Ovary (tissue), 9 donors: Measurements from ENCODE around the gene RSKR. TPM values are rescaled to one million over a fixed set of nuclear protein-coding genes. Genes with fewer than 3 reads are reported as not detected.
A peak's percentile ranks its signal among the peaks of the same experiment; 100 is the strongest.

Source experiments
- DNase-seq, 5 donors: peaks; one replicate each; pipeline ENCODE4 v3.0.0-alpha.2; 2019 to 2020
- H3K27ac ChIP-seq, 2 donors: fragments of 200-600 bp; one replicate each; pipeline versions ENCODE4 v1.5.1 to v1.8.0; 2019 to 2022
- H3K27me3 ChIP-seq: fragments of 200-600 bp; one replicate; pipeline ENCODE4 v1.8.0; 2022
- H3K36me3 ChIP-seq: fragments of 200-600 bp; sonication (generic); one replicate; pipeline ENCODE4 v1.5.1; 2019
- H3K4me1 ChIP-seq: one replicate; pipeline ENCODE4 v1.8.1; 2013; ENCODE audit warnings: mild to moderate bottlenecking, moderate library complexity; ENCODE audit not compliant: insufficient read depth
- H3K4me3 ChIP-seq: fragments of 200-600 bp; sonication (generic); one replicate; pipeline ENCODE4 v1.5.1; 2017
- H3K9me3 ChIP-seq, 2 donors: fragments of 200-600 bp in 1 of 2; sonication (generic) in 1 of 2; one replicate each; pipeline versions ENCODE4 v1.5.1 to v1.8.1; 2013 to 2019; ENCODE audit warnings: mild to moderate bottlenecking in 1 of 2, moderate library complexity in 1 of 2
- EP300 ChIP-seq: sonication (generic); formaldehyde crosslinking; IDR thresholded peaks from one replicate; pipeline ENCODE4 v1.6.1; 2017; ENCODE audit warnings: antibody characterized with exemption
- POLR2A ChIP-seq: fragments of 450-650 bp; IDR thresholded peaks from one replicate; pipeline ENCODE4 v1.6.1; 2017; ENCODE audit warnings: antibody characterized with exemption, mild to moderate bottlenecking, moderate library complexity
- WGBS, 3 donors: extraction: QIAGEN DNeasy Blood & Tissue Kit in 1 of 3; methylation state at CpG; one replicate each; pipeline versions ENCODE4 v1.1.5 to v1.1.7; 2013 to 2017; 5-methylcytosine and 5-hydroxymethylcytosine counted together
- intact Hi-C, 4 donors: fragments of 100-400 bp; cut with DNase I; formaldehyde crosslinking; loops; one replicate each; pipeline versions ENCODE4 v1.11.0 to v1.15.1; 2022 to 2023
- polyA plus RNA-seq, 2 donors: library from polyadenylated mRNA; stranded (reverse); fragments of 200-250 nt in 1 of 2; fragments of 350-450 nt in 1 of 2; fragmentation: Illumina TruSeq in 1 of 2; extraction: RNeasy Lipid Tissue Mini Kit (QIAGEN cat#74804) in 1 of 2; gene quantifications; one replicate each; pipeline ENCODE4 v1.2.3, GENCODE V29; 2013 to 2014
- total RNA-seq, 7 donors: library from RNA; depleted of rRNA in 2 of 7; stranded (reverse); fragments of >200 nt in 2 of 7; fragmentation: NEBNext Ultra II Directional in 3 of 7; extraction: Animal tissue kit (Norgen Biotek cat#: 25700) in 3 of 7; gene quantifications; one replicate each; pipeline versions ENCODE4 v1.1.0 to v1.2.4, GENCODE V29; 2016 to 2023
- TF ChIP-seq, protein P1 (sequence below), 3 donors: fragments of 450-650 bp in 2 of 3; fragments of 200-600 bp in 1 of 3; IDR thresholded peaks; one replicate each; pipeline versions ENCODE4 v1.5.1 to v1.8.0; 2016 to 2022; ENCODE audit warnings: antibody characterized with exemption in 3 of 3, mild to moderate bottlenecking in 1 of 3
- donor health status: DM: no; HTN: no; CAD: no; lungs with moderate emphysema.
- donor health status: DM: no; HTN: no; CAD: no.
- donor health status: Bipolar disorder and iron deficiency.
- donor health status: DM: yes; HTN: yes; CAD: no.
- donor health status: DM: no; HTN: no; CAD: no.
- donor health status: DM: yes; HTN: yes; CAD: no.

Gene RSKR
- total and polyA plus RNA-seq, 9 donors: 3.6 to 16.2 (median 7.9) TPM

DNA sequence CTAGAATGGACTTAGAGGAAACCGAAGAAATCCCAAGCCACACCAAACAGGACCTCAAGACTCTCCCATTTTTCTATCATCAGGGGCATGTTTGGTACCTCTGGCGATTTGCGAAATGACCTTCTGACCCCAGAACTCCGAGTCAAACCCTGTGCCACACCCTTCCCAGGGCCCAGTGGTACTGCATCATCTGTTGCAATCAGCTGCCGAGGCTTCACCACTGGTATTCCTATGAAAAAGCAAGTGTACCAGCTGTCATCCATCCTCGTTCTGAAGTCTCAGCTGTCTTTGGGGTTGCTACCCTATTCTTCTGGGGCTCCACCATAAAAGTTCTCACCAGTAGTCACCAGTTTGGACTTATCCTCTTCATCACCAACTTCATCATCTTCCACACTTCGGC lies 2.3 kb upstream of the RSKR start:
- no peak overlapping the region for H3K4me3 ChIP-seq
- intact Hi-C loops: loop anchor here in 1 of 4 donors (5.0 kb wide), 1 partner anchor 124 kb away; no protein-coding TSS in a partner anchor
- no peak for DNase-seq
- H3K4me1 ChIP-seq: no peaks in the 10 kb centered on the region
- no peak overlapping the region for H3K27ac ChIP-seq
- H3K9me3 ChIP-seq: no peaks in the 10 kb centered on the region
- WGBS, 3 donors: 72 to 83% (median 78%) methylated on average over 7 of the region's 7 CpGs
- no peaks in the 10 kb centered on the region for H3K27me3 ChIP-seq
- no peaks in the 10 kb centered on the region for H3K36me3 ChIP-seq
- TF ChIP-seq, protein P1, sequence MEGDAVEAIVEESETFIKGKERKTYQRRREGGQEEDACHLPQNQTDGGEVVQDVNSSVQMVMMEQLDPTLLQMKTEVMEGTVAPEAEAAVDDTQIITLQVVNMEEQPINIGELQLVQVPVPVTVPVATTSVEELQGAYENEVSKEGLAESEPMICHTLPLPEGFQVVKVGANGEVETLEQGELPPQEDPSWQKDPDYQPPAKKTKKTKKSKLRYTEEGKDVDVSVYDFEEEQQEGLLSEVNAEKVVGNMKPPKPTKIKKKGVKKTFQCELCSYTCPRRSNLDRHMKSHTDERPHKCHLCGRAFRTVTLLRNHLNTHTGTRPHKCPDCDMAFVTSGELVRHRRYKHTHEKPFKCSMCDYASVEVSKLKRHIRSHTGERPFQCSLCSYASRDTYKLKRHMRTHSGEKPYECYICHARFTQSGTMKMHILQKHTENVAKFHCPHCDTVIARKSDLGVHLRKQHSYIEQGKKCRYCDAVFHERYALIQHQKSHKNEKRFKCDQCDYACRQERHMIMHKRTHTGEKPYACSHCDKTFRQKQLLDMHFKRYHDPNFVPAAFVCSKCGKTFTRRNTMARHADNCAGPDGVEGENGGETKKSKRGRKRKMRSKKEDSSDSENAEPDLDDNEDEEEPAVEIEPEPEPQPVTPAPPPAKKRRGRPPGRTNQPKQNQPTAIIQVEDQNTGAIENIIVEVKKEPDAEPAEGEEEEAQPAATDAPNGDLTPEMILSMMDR (IDR thresholded peaks at IDR 0.05): no peak
- no peak for TF ChIP-seq POLR2A
- TF ChIP-seq EP300: no peak

DNA sequence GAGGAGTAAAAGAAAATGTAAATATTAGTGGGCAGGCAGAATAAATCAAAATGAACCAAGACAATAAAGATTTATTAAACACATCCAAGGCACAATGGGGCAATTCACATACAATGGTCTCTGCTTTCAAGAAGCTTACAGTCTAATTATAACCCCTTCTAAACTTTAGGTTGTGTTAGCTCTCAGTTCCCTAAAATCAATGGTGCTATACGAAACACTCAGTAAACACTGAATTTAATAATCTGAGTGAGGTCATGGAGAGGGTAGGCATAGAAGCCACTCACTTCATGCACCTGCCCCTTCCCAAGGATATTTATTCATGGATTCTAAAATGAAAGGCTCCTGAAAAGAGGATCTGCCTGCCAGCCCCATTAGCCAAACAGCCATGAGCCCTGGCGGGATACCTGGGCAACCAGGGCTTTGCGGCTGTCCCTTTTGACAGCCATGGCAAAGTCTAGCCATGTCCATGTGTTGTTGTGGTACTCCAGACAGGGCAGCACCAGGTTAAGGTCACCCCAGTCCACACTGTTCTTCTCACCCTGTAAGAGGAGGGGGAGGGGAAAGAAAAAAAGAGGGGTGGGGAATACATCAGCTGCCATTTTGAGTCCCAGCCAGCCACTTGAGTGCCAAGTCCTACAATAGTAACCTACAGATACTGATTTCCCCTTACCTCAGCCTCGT lies 1.4 kb upstream of the RSKR start:
- TF ChIP-seq EP300 (no peak), POLR2A (no peak)
- TF ChIP-seq, protein P1 (IDR thresholded peaks at IDR 0.05): no peak
- no peaks in the 10 kb centered on the region for H3K9me3 ChIP-seq
- no peaks in the 10 kb centered on the region for H3K4me1 ChIP-seq
- WGBS, 3 donors: 82 to 83% (median 83%) methylated on average over 4 of the region's 4 CpGs
- no peak overlapping the region for H3K4me3 ChIP-seq
- no peak overlapping the region for H3K27ac ChIP-seq
- intact Hi-C loops: loop anchor here in 1 of 4 donors (5.0 kb wide), 1 partner anchor 123 kb away; no protein-coding TSS in a partner anchor
- DNase-seq: no peak
- H3K36me3 ChIP-seq: no peaks in the 10 kb centered on the region
- no peaks in the 10 kb centered on the region for H3K27me3 ChIP-seq

DNA sequence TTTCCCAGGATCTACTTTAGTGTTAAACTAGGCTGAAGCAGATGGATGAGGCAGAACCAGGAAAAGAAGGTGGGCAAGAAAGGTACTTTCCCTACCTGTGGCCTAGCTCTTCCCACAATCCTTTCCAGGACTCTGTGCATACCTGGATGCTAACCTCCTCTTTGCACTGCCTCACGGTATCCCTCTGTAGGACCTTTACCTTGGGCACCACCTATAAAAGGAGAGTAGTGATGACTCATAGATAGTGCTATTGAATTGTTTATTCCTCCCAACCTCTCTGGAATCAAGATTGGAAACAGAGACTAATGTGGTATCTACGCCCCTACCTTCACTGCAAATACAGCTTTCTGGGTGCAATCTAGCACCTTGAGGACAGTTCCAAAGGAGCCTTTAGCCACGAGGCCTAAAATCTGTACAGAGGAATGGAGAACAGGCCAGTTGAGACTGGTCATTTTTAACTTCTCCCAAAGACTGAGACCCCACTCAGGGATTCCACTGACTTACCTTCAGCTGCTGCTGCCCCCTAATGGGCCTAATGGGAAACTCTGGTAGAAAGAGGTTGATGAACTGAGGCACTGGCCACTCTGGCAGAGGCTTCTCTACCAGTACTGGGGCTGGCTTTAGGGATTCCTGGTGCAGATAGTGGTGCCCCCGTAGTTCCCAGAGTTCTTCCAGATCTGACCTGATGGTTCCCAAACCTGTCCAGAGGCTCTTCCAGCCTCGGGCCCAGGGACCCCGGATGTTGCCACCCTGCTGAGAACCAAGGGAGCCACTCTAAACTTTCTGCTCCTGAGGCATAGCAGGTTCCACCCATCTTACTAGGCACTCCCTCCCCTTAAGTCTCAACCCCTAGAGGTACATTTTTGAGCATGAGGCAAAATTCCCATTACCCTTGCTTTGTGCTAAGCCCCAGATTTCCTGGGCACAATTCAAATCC lies 781 bp downstream of the RSKR start:
- Histone ChIP-seq H3K9me3 (no peaks in the 10 kb centered on the region), H3K27ac (no peak overlapping the region), H3K36me3 (no peaks in the 10 kb centered on the region), H3K4me3 (no peak overlapping the region), H3K27me3 (no peaks in the 10 kb centered on the region), H3K4me1 (no peaks in the 10 kb centered on the region)
- WGBS, 3 donors: 67 to 73% (median 69%) methylated on average over 6 of the region's 6 CpGs
- intact Hi-C loops: loop anchor here in 3 of 4 donors (2.0 to 5.0 kb wide), 2 partner anchors 58 to 116 kb away; no protein-coding TSS in a partner anchor
- DNase-seq: peak in 1 of 5 donors; percentile 41
- TF ChIP-seq, protein P1 (IDR thresholded peaks at IDR 0.05): peak; percentile 12 to 48 (median 38)
- TF ChIP-seq POLR2A: no peak

DNA sequence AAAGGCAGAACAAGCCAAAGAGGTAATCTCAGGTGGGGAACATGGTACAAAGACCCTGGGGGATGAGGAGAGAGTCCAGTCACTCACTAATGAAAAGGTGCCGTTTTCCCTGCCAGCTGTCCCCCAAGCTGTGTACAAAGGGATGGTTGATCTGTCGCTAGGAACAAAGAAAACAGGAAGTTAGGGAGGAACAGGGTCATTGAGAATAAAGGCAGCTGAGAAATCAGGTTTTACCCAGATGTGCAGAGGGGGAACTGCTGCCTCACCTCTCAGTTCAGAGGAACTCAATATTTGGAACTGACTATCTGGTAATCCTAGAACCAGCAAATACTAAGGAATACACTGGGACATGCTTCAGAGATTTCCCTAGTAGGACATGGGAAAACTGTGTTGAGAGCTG lies 1.5 kb downstream of the RSKR start:
- Histone ChIP-seq H3K27ac (no peak overlapping the region), H3K27me3 (no peaks in the 10 kb centered on the region), H3K4me1 (no peaks in the 10 kb centered on the region), H3K9me3 (no peaks in the 10 kb centered on the region), H3K4me3 (no peak overlapping the region), H3K36me3 (no peaks in the 10 kb centered on the region)
- intact Hi-C loops: loop anchor here in 3 of 4 donors (2.0 to 5.0 kb wide), 2 partner anchors 58 to 115 kb away; no protein-coding TSS in a partner anchor
- WGBS, 3 donors: 39 to 67% (median 62%) methylated on average over 2 of the region's 2 CpGs
- TF ChIP-seq EP300 (no peak), POLR2A (no peak)
- TF ChIP-seq, protein P1 (IDR thresholded peaks at IDR 0.05): no peak
- DNase-seq: no peak
